Measurements from ENCODE around the gene CPT2.

GRCh38 chr1:53183095-53183990 lies 13.3 kb upstream of the CPT2 start:
- TF ChIP-seq CTCF (IDR thresholded peaks at IDR 0.05; ENCODE audit: low read depth, low read length) (no peak), POLR2A (IDR thresholded peaks at IDR 0.05; ENCODE audit: extremely low read depth, insufficient read length) (no peak), MAX (IDR thresholded peaks at IDR 0.05; ENCODE audit: low read depth, low read length) (no peak)

Measured in NB4 (cell line).